ENCODE results near the gene CMYA5.

The CMYA5 gene

GRCh38 chr5:79800979-79801827 is 111.6 kb downstream of the CMYA5 start:
- peak; percentile 81 for DNase-seq

- no peak for DNase-seq
Measured at GRCh38 chr5:79802406-79802805, 112.8 kb downstream of the CMYA5 start.

GRCh38 chr5:79803007-79803406 is 113.4 kb downstream of the CMYA5 start:
- DNase-seq = no peak

- DNase-seq = no peak
Measured at GRCh38 chr5:79806741-79807140, 117.1 kb downstream of the CMYA5 start.

- no peak for DNase-seq
Measured at GRCh38 chr5:79809743-79810142, 120.1 kb downstream of the CMYA5 start.

GRCh38 chr5:79811081-79811480 is 121.4 kb downstream of the CMYA5 start:
- no peak for DNase-seq

GRCh38 chr5:79811904-79812303 is 122.3 kb downstream of the CMYA5 start:
- no peak for DNase-seq

- no peak for DNase-seq
Measured at GRCh38 chr5:79814699-79815098, 125.1 kb downstream of the CMYA5 start.

GRCh38 chr5:79816014-79816413 is 126.4 kb downstream of the CMYA5 start:
- no peak for DNase-seq

- DNase-seq = no peak
Measured at GRCh38 chr5:79820648-79821047, 131.0 kb downstream of the CMYA5 start.

- DNase-seq = no peak
Measured at GRCh38 chr5:79824444-79824843, 134.8 kb downstream of the CMYA5 start.

- DNase-seq = no peak
Measured at GRCh38 chr5:79825802-79826201, 136.2 kb downstream of the CMYA5 start.

GRCh38 chr5:79827159-79827629 is 137.6 kb downstream of the CMYA5 start:
- DNase-seq = no peak

- DNase-seq = no peak
Measured at GRCh38 chr5:79829260-79829659, 139.6 kb downstream of the CMYA5 start.

GRCh38 chr5:79831381-79832309 is 142.0 kb downstream of the CMYA5 start:
- DNase-seq = no peak

- DNase-seq = no peak
Measured at GRCh38 chr5:79832911-79833310, 143.3 kb downstream of the CMYA5 start.

GRCh38 chr5:79834098-79834753 is 144.6 kb downstream of the CMYA5 start:
- DNase-seq = no peak

- DNase-seq = no peak
Measured at GRCh38 chr5:79834754-79835714, 145.4 kb downstream of the CMYA5 start.

GRCh38 chr5:79837761-79838551 is 148.3 kb downstream of the CMYA5 start:
- no peak for DNase-seq

- no peak for DNase-seq
Measured at GRCh38 chr5:79840084-79840990, 150.7 kb downstream of the CMYA5 start.

Data from NCI-H2029 treated with DMSO at 0.1 percent for 48 hours (cell line).